Calu3 (cell line): Measurements from ENCODE around the gene UBE2F. TPM values are rescaled to one million over a fixed set of nuclear protein-coding genes. Genes with fewer than 3 reads are reported as not detected.
"Not testable (repeated sequence)": the region's sequence is repeated elsewhere in the genome, so short reads cannot be mapped to it uniquely, and the experiment has no call there.

Experiments used
- BruUV-seq: library from RNA; stranded (reverse); fragments of 400-500 nt; replicated peaks from 2 replicates; lab custom pipeline; 2021; lab: Mats Ljungman, UMichigan
- CTCF ChIA-PET: fragments of 300-600 bp; sonication (Branson Sonifier 250); formaldehyde crosslinking; loops from one replicate; lab custom pipeline; 2022; ENCODE audit warnings: antibody characterized with exemption; lab: Charles Lee
- DNase-seq: peaks from one replicate; pipeline ENCODE4 v3.0.0; 2022
- H3K27ac Mint-ChIP-seq: one replicate; pipeline ENCODE4 v1.8.0; 2022; ENCODE audit warnings: mixed read lengths; ENCODE audit not compliant: unreplicated experiment
- H3K27me3 Mint-ChIP-seq: one replicate; pipeline ENCODE4 v1.8.0; 2022; ENCODE audit warnings: mixed read lengths; ENCODE audit not compliant: unreplicated experiment
- H3K36me3 Mint-ChIP-seq: one replicate; pipeline ENCODE4 v1.8.0; 2022; ENCODE audit warnings: mild to moderate bottlenecking, moderate library complexity, mixed read lengths; ENCODE audit not compliant: insufficient read depth, unreplicated experiment
- H3K4me1 Mint-ChIP-seq: one replicate; pipeline ENCODE4 v1.8.0; 2022; ENCODE audit warnings: mild to moderate bottlenecking, low read depth, mixed read lengths; ENCODE audit not compliant: unreplicated experiment
- H3K4me3 Mint-ChIP-seq: one replicate; pipeline ENCODE4 v1.8.0; 2022; ENCODE audit warnings: mild to moderate bottlenecking, low read depth, moderate library complexity, mixed read lengths; ENCODE audit not compliant: unreplicated experiment
- H3K9me3 Mint-ChIP-seq: one replicate; pipeline ENCODE4 v1.8.0; 2022; ENCODE audit warnings: low read depth, mixed read lengths; ENCODE audit not compliant: unreplicated experiment
- intact Hi-C: fragments of 100-400 bp; cut with micrococcal nuclease; formaldehyde crosslinking; loops from one replicate; pipeline ENCODE4 v1.10.0; 2022; ENCODE audit not compliant: unreplicated experiment
- total RNA-seq: library from RNA; stranded (reverse); gene quantifications from 2 replicates; pipeline ENCODE4 v1.2.3, GENCODE V29; 2022
- TF ChIP-seq, protein P1 (sequence below): fragments of 200-600 bp; IDR thresholded peaks from one replicate; pipeline ENCODE4 v1.8.0; 2022; ENCODE audit warnings: antibody characterized with exemption; ENCODE audit not compliant: unreplicated experiment

UBE2F gene
- total RNA-seq, 1 experiment from 2014 or later, result 40.1 TPM

DNA sequence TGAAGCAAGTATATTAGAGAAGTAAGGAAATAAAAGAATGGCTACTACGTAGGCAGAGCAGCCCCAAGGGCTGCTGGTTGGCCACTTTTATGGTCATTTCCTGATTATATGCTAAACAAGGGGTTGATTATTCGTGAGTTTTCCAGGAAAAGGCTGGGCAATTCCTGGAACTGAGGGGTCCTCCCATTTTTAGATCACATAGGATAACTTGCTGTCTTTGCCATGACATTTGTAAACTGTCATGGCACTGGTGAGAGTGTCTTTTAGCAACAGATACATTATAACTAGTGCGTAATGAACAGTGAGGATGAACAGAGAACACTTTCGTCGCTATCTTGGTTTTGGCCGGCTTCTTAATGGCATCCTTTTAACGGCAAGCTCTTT is 2.6 kb upstream of the UBE2F start:
- Mint-ChIP-seq H3K9me3 (peaks cover 4% of the 10 kb centered on the region), H3K36me3 (peaks cover 22% of the 10 kb centered on the region), H3K27ac (no peak overlapping the region), H3K4me1 (peaks cover 18% of the 10 kb centered on the region), H3K4me3 (no peak overlapping the region), H3K27me3 (peaks cover 6% of the 10 kb centered on the region)
- BruUV-seq, result no TSS peak
- DNase-seq, result no peak
- CTCF ChIA-PET, result interaction anchor here (0.6 kb wide), 1 partner anchor 112 kb away, joined by 4 read pairs; no protein-coding TSS in a partner anchor
- intact Hi-C loops, result no loop called here
- TF ChIP-seq, protein P1, sequence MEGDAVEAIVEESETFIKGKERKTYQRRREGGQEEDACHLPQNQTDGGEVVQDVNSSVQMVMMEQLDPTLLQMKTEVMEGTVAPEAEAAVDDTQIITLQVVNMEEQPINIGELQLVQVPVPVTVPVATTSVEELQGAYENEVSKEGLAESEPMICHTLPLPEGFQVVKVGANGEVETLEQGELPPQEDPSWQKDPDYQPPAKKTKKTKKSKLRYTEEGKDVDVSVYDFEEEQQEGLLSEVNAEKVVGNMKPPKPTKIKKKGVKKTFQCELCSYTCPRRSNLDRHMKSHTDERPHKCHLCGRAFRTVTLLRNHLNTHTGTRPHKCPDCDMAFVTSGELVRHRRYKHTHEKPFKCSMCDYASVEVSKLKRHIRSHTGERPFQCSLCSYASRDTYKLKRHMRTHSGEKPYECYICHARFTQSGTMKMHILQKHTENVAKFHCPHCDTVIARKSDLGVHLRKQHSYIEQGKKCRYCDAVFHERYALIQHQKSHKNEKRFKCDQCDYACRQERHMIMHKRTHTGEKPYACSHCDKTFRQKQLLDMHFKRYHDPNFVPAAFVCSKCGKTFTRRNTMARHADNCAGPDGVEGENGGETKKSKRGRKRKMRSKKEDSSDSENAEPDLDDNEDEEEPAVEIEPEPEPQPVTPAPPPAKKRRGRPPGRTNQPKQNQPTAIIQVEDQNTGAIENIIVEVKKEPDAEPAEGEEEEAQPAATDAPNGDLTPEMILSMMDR, result no peak

GRCh38 chr2:237964578-237965404 is 2.0 kb upstream of the UBE2F start:
- intact Hi-C loops, result no loop called here
- H3K27ac Mint-ChIP-seq, result no peak overlapping the region

DNA sequence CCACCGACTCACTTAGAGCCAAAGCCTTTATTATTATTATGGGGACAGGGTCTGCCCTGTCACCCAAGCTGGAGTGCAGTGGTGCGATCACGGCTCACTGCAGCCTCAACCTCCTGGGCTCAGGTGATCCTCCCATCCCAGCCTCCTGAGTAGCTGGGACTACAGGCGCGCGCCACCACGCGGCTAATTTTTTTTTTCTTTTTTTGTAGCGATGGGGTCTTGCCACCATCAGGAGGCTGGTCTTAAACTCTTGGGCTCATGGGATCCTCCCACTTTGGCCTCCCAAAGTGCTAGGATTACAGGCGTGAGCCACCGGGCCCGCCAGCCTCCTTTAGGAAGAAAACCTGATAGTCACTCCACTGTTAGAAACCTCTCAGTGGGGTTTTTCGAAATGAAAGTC is 970 bp upstream of the UBE2F start:
- H3K27ac Mint-ChIP-seq, result peak overlapping the region; percentile 69

More at GRCh38 chr2:237964578-237965404, 2.0 kb upstream of the UBE2F start:
- no peak for DNase-seq
- TF ChIP-seq, protein P1, result no peak
- Mint-ChIP-seq H3K4me1 (peaks cover 24% of the 10 kb centered on the region), H3K9me3 (peaks cover 4% of the 10 kb centered on the region), H3K4me3 (no peak overlapping the region), H3K27me3 (no peaks in the 10 kb centered on the region), H3K36me3 (peaks cover 27% of the 10 kb centered on the region)
- BruUV-seq, result no TSS peak
- CTCF ChIA-PET, result no interaction called here

GRCh38 chr2:237966250-237966564 is 607 bp upstream of the UBE2F start:
- Mint-ChIP-seq H3K36me3 (peaks cover 27% of the 10 kb centered on the region), H3K27me3 (no peaks in the 10 kb centered on the region), H3K27ac (peak overlapping the region; percentile 69), H3K4me1 (peaks cover 24% of the 10 kb centered on the region), H3K4me3 (peak overlapping the region; percentile 82), H3K9me3 (peaks cover 4% of the 10 kb centered on the region)
- TF ChIP-seq, protein P1, result no peak
- no peak for DNase-seq
- CTCF ChIA-PET, result no interaction called here
- no TSS peak for BruUV-seq
- intact Hi-C loops, result no loop called here

More for the DNA sequence above, 970 bp upstream of the UBE2F start:
- H3K27me3 Mint-ChIP-seq, H3K9me3 Mint-ChIP-seq, DNase-seq, intact Hi-C loops, BruUV-seq, CTCF ChIA-PET: not testable (repeated sequence)
- Mint-ChIP-seq H3K4me3 (peak overlapping the region; percentile 82), H3K4me1 (peaks cover 24% of the 10 kb centered on the region), H3K36me3 (peaks cover 27% of the 10 kb centered on the region)

DNA sequence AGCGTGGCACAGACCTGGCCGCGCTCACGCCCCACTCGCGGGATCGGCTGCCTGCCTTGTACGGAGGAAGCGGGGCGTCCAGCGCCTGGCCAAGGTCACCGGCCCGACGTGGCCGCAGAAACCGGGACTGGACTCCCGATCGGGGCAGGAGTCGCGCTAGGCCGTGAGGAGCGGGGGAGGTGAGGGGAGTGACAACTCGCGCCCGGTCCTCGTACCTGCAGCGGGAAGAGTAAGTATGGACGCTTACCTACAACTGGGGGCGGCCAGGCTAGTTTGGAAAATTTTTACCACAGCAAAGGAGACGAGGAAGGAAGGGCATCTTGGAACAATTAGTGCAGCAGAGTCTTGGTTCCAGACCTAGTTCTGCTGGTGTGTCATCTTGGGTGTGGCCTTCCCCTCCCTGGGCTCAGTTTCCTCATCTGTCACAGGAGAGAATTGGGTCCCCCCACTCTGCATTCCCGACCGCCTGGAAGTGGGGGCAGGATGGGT is 693 bp downstream of the UBE2F start:
- peak; percentile 22 for DNase-seq
- peak overlapping the region; percentile 82 for H3K4me3 Mint-ChIP-seq
- H3K4me1 Mint-ChIP-seq, result peaks cover 24% of the 10 kb centered on the region
- peak overlapping the region; percentile 24 for H3K27ac Mint-ChIP-seq
- BruUV-seq, result no TSS peak
- H3K9me3 Mint-ChIP-seq, result peaks cover 2% of the 10 kb centered on the region
- no peaks in the 10 kb centered on the region for H3K27me3 Mint-ChIP-seq
- TF ChIP-seq, protein P1, result no peak
- H3K36me3 Mint-ChIP-seq, result peaks cover 27% of the 10 kb centered on the region
- intact Hi-C loops, result no loop called here
- CTCF ChIA-PET, result no interaction called here
